Adrenal gland (tissue), 12 donors: ENCODE measurements around the gene ARHGEF28. TPM values are rescaled to one million over a fixed set of nuclear protein-coding genes. Genes with fewer than 3 reads are reported as not detected.

Experiments used
- DNase-seq, 7 donors: peaks; one replicate each; pipeline ENCODE4 v3.0.0-alpha.2; 2019 to 2020
- H3K27ac ChIP-seq, 5 donors: fragments of 200-600 bp; sonication (generic) in 4 of 5; 1 replicate in 3 of 5; 2 replicates in 2 of 5; pipeline versions ENCODE4 v1.5.1 to v1.8.0; 2016 to 2020; ENCODE audit warnings: mild to moderate bottlenecking in 1 of 5
- H3K27me3 ChIP-seq: fragments of 200-600 bp; 2 replicates; pipeline ENCODE4 v1.8.0; 2021
- H3K36me3 ChIP-seq, 2 donors: fragments of 200-600 bp; replicated peaks in 1 of 2; 1 replicate in 1 of 2; 2 replicates in 1 of 2; pipeline versions ENCODE4 v1.5.1 to v1.8.0; 2018 to 2022
- H3K4me1 ChIP-seq, 2 donors: fragments of 200-600 bp; replicated peaks in 1 of 2; 1 replicate in 1 of 2; 2 replicates in 1 of 2; pipeline versions ENCODE4 v1.5.1 to v1.8.0; 2018 to 2021
- H3K4me3 ChIP-seq, 4 donors: fragments of 200-600 bp; sonication (generic) in 3 of 4; one replicate each; pipeline ENCODE4 v1.5.1; 2016 to 2018
- H3K9me3 ChIP-seq, 3 donors: fragments of 200-600 bp; sonication (generic) in 1 of 3; replicated peaks in 1 of 3; 1 replicate in 2 of 3; 2 replicates in 1 of 3; pipeline versions ENCODE4 v1.5.1 to v1.8.0; 2016 to 2021
- POLR2A ChIP-seq, 2 donors: fragments of 450-650 bp; IDR thresholded peaks; one replicate each; pipeline ENCODE4 v1.6.1; 2017; ENCODE audit warnings: antibody characterized with exemption in 2 of 2, mild to moderate bottlenecking in 2 of 2, moderate library complexity in 1 of 2
- WGBS, 4 donors: extraction: QIAGEN DNeasy Blood & Tissue Kit in 2 of 4; methylation state at CpG; one replicate each; pipeline versions ENCODE4 v1.1.5 to v1.1.7; 2013 to 2017; 5-methylcytosine and 5-hydroxymethylcytosine counted together
- intact Hi-C, 2 donors: fragments of 100-400 bp; cut with DNase I; formaldehyde crosslinking; loops; one replicate each; pipeline versions ENCODE4 v1.14.1 to v1.15.0; 2022 to 2023
- polyA plus RNA-seq, 3 donors: library from polyadenylated mRNA; stranded (reverse); fragments of 200-250 nt in 2 of 3; fragments of 350-450 nt in 1 of 3; fragmentation: Illumina TruSeq in 1 of 3; extraction: RNeasy Lipid Tissue Mini Kit (QIAGEN cat#74804) in 1 of 3; gene quantifications; one replicate each; pipeline ENCODE4 v1.2.3, GENCODE V29; 2013 to 2014
- total RNA-seq, 9 donors: library from RNA; depleted of rRNA in 4 of 9; stranded (reverse); fragments of >200 nt in 4 of 9; fragments of 120-200 nt in 1 of 9; fragmentation: NEBNext Ultra II Directional in 1 of 9; extraction: Animal tissue kit (Norgen Biotek cat#: 25700) in 1 of 9; gene quantifications; one replicate each; pipeline versions ENCODE4 v1.1.0 to v1.2.4, GENCODE V29; 2013 to 2023
- TF ChIP-seq, protein P1 (sequence below), 6 experiments: fragments of 450-650 bp in 4 of 6; fragments of 200-600 bp in 2 of 6; sonication (generic) in 1 of 6; IDR thresholded peaks; 1 replicate in 5 of 6; 2 replicates in 1 of 6; pipeline versions ENCODE4 v1.5.1 to v1.8.0; 2016 to 2021; ENCODE audit warnings: antibody characterized with exemption in 6 of 6, mild to moderate bottlenecking in 2 of 6, moderate library complexity in 1 of 6
- donor health status: healthy with polysubstance abuse.
- donor health status: Bipolar disorder and iron deficiency.
- donor health status: DM: yes; HTN: yes; CAD: no.
- donor health status: DM: no; HTN: no; CAD: no.
- donor health status: DM: no; HTN: no; CAD: no.
- donor health status: DM: yes; HTN: yes; CAD: no.

ARHGEF28 gene
- total and polyA plus RNA-seq, 12 donors, result 25.3 to 138 (median 42.4) TPM

DNA sequence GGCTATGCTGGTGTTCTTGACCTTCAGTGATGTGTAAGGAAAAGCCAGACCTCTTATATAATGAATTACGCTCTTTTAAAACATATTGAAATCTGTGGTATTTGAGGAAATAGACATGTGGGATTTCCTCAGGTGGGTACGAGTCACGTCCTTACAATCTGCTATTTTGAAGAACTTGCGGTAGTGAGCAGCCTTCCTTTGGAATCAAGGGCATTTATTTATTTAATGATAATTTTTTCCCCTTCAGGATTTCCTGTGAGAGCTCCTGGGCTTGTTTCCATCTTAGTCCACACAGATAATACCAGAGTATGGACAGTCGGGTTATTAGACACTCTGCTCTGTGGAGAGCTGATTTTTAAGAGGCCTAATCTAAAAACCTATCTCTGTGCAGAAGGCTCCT, 167.9 kb downstream of the ARHGEF28 start:
- Histone ChIP-seq H3K36me3 (no peaks in the 10 kb centered on the region), H3K9me3 (no peaks in the 10 kb centered on the region), H3K27ac (no peak overlapping the region), H3K4me3 (no peak overlapping the region), H3K4me1 (peaks cover 29 to 48% of the 10 kb centered on the region in 2 donors), H3K27me3 (no peaks in the 10 kb centered on the region)
- intact Hi-C loops, result loop anchor here (2.0 to 5.0 kb wide), 2 partner anchors 202 to 203 kb away; no protein-coding TSS in a partner anchor
- no peak for DNase-seq
- TF ChIP-seq, protein P1, sequence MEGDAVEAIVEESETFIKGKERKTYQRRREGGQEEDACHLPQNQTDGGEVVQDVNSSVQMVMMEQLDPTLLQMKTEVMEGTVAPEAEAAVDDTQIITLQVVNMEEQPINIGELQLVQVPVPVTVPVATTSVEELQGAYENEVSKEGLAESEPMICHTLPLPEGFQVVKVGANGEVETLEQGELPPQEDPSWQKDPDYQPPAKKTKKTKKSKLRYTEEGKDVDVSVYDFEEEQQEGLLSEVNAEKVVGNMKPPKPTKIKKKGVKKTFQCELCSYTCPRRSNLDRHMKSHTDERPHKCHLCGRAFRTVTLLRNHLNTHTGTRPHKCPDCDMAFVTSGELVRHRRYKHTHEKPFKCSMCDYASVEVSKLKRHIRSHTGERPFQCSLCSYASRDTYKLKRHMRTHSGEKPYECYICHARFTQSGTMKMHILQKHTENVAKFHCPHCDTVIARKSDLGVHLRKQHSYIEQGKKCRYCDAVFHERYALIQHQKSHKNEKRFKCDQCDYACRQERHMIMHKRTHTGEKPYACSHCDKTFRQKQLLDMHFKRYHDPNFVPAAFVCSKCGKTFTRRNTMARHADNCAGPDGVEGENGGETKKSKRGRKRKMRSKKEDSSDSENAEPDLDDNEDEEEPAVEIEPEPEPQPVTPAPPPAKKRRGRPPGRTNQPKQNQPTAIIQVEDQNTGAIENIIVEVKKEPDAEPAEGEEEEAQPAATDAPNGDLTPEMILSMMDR (IDR thresholded peaks at IDR 0.05), result no peak
- no peak for TF ChIP-seq POLR2A (IDR thresholded peaks at IDR 0.05)
- 44 to 75% (median 64%) methylated on average over 5 of the region's 5 CpGs for WGBS, 4 donors

DNA sequence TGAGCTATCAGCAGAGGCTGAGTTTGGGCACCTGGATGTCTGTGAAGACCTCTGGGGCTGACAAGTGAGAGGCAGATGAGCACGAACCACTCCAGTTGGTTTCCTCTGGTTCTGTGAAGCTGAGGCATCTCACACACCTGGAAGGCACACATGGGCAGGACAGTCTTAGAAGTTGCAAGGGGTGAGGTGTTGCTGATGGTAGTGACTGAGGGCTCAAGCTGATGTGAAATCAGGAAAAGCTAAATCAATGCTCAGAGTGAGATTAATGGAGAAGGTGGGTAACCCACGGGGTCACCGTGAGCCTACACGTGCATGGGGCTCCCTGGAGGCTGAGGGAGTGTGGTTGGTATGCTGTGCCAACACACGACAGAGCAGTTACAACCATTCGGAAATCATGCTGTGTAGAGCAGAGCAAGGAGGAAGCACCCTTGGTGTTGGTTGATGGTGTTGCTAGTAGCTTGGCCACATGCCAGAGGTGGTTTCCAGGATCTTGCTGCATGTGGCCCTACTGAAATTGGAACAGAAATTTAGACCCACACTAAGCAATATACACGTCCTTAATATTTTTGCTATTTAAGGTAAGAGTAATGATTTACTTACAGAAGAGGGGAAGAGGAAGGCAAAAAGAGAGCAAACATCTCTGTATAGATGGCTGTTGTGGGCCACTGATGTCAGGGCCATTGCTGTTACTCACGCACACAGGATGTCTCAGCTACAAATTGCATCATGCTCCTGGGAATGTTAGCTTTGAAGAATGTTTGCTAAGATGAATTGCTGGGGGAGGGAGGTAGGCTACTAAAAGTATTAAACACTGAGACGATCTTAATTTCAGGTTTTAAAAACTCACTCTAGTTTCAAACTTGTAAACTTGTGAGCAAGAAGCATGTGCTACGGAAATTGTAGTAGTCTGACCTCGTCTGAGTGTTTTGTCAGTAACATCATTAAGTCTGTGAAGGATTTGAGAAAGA, 170.5 kb downstream of the ARHGEF28 start:
- H3K36me3 ChIP-seq, result no peaks in the 10 kb centered on the region
- peak overlapping the region; percentile 42 to 85 (median 65) for H3K27ac ChIP-seq
- 30 to 45% (median 41%) methylated on average over 10 to 11 of the region's 11 CpGs for WGBS, 4 donors
- TF ChIP-seq POLR2A (IDR thresholded peaks at IDR 0.05), result no peak
- TF ChIP-seq, protein P1 (IDR thresholded peaks at IDR 0.05), result no peak
- H3K9me3 ChIP-seq, result no peaks in the 10 kb centered on the region
- H3K4me1 ChIP-seq, result peaks cover 21 to 30% of the 10 kb centered on the region in 2 donors
- DNase-seq, result peak; percentile 50 to 86 (median 79)
- no peak overlapping the region for H3K4me3 ChIP-seq
- intact Hi-C loops, result no loop called here
- H3K27me3 ChIP-seq, result no peaks in the 10 kb centered on the region

DNA sequence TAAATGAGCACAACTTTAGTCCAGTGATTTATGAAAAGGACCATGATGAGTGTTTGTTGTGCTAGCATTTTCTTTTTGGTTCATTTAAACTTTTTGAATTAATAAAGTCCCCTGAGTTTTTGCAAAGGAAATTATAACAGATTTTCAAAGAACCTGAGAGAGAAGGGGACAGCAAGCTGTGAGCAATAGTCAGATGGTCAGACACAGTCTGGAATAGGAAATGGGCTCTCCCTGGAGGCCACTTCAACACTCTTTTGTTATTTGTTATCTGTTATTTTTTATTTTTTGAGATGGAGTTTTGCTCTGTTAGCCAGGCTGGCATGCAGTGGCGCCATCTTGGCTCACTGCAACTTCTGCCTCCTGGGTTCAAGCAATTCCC, 171.1 kb downstream of the ARHGEF28 start:
- H3K4me3 ChIP-seq, result no peak overlapping the region
- no peaks in the 10 kb centered on the region for H3K27me3 ChIP-seq
- WGBS, 4 donors, result 68 to 91% (median 83%) methylated on average over 1 of the region's 1 CpG
- TF ChIP-seq, protein P1 (IDR thresholded peaks at IDR 0.05), result no peak
- no peak for TF ChIP-seq POLR2A (IDR thresholded peaks at IDR 0.05)
- intact Hi-C loops, result no loop called here
- DNase-seq, result no peak
- no peaks in the 10 kb centered on the region for H3K36me3 ChIP-seq
- peaks cover 24 to 37% of the 10 kb centered on the region in 2 donors for H3K4me1 ChIP-seq
- no peaks in the 10 kb centered on the region for H3K9me3 ChIP-seq
- peak overlapping the region; percentile 22 to 85 (median 65) for H3K27ac ChIP-seq

DNA sequence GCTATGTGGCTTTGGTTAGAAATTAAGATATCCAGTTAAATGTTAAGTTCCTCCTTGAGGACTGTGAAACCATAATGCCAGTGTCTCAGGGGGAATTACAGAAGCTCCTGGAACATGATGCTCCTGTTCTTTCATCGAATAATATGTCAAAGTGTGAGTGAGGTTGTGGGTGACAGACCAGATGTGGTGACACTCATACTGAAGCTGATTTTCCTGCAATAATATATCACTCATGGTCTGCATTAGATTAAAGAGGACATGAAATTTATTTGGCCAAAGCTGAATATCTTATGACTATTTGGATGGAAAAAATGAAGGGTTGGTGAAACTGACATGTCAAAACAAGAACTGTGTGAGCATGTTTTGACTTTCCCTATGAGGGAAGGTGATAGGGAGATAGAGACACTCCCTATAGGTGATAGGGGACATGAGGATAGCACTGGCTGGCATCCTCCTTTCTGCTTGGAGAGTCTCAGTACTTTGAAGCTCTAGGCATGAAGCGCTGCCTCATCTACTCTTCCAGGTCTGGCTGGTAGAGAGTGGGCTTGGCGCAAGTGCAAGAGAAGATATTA, 173.5 kb downstream of the ARHGEF28 start:
- Histone ChIP-seq H3K27me3 (no peaks in the 10 kb centered on the region), H3K36me3 (no peaks in the 10 kb centered on the region), H3K4me3 (no peak overlapping the region), H3K27ac (no peak overlapping the region), H3K4me1 (peaks cover 27 to 32% of the 10 kb centered on the region in 2 donors), H3K9me3 (no peaks in the 10 kb centered on the region)
- no peak for TF ChIP-seq POLR2A (IDR thresholded peaks at IDR 0.05)
- TF ChIP-seq, protein P1 (IDR thresholded peaks at IDR 0.05), result no peak
- DNase-seq, result no peak
- intact Hi-C loops, result no loop called here
- WGBS, 4 donors, result 93 to 96% (median 95%) methylated on average over 3 of the region's 3 CpGs
